WERI-Rb-1 (cell line): ENCODE measurements around the gene FBXO46.

Experiments used
- DNase-seq: peaks from one replicate; pipeline ENCODE4 v3.0.0-alpha.2; 2020
- H3K27ac ChIP-seq: fragments of 250-450 bp; sonication (Bioruptor Pico); 2 replicates; pipeline ENCODE4 v1.5.1; 2020; ENCODE audit warnings: mild to moderate bottlenecking, moderate library complexity
- H3K27me3 ChIP-seq: fragments of 250-450 bp; sonication (Bioruptor Pico); 2 replicates; pipeline ENCODE4 v1.5.1; 2021; ENCODE audit warnings: mild to moderate bottlenecking, low read depth, moderate library complexity; ENCODE audit not compliant: insufficient read depth, severe bottlenecking
- H3K36me3 ChIP-seq: fragments of 250-450 bp; sonication (Bioruptor Pico); 2 replicates; pipeline ENCODE4 v1.5.1; 2020; ENCODE audit warnings: mild to moderate bottlenecking, moderate library complexity
- H3K4me3 ChIP-seq: 2 replicates; pipeline ENCODE4 v1.5.1; 2011; ENCODE audit warnings: low read depth, mild to moderate bottlenecking, control low read depth, low read length
- H3K9me3 ChIP-seq: fragments of 250-450 bp; sonication (Bioruptor Pico); 2 replicates; pipeline ENCODE4 v1.5.1; 2021; ENCODE audit warnings: mild to moderate bottlenecking, moderate library complexity; ENCODE audit not compliant: severe bottlenecking
- TF ChIP-seq, protein P1 (sequence below): IDR thresholded peaks from 2 replicates; pipeline ENCODE4 v1.5.1; 2011; ENCODE audit warnings: low read depth, mild to moderate bottlenecking, control low read depth, inconsistent platforms, low read length

The FBXO46 gene

DNA sequence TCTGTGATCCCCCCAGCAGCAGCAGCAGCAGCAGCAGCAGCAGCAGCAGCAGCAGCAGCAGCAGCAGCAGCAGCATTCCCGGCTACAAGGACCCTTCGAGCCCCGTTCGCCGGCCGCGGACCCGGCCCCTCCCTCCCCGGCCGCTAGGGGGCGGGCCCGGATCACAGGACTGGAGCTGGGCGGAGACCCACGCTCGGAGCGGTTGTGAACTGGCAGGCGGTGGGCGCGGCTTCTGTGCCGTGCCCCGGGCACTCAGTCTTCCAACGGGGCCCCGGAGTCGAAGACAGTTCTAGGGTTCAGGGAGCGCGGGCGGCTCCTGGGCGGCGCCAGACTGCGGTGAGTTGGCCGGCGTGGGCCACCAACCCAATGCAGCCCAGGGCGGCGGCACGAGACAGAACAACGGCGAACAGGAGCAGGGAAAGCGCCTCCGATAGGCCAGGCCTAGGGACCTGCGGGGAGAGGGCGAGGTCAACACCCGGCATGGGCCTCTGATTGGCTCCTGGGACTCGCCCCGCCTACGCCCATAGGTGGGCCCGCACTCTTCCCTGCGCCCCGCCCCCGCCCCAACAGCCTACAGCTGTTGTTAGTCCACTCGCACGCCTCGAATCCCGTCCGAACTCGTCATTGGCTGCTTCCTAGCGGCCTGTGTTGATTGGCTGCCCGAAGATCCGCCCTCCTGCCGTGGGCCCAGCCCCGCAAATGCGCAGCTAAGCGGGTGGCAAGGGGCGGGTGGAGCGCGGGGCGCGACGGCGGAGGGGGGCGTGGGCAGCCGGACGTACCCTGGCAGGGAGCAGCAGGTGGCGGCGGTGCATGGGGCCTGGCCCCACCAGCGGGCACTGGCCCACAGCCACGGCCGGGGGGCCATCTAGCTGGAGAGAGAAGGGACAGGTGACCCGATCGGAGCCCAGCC lies 39.8 kb upstream of the FBXO46 start:
- Histone ChIP-seq H3K36me3 (no peaks in the 10 kb centered on the region; the same call in 1 of the 2 replicates), H3K9me3 (no peaks in the 10 kb centered on the region), H3K27ac (peak overlapping the region; percentile 77), H3K27me3 (no peaks in the 10 kb centered on the region), H3K4me3 (peak overlapping the region; percentile 46)
- TF ChIP-seq, protein P1, sequence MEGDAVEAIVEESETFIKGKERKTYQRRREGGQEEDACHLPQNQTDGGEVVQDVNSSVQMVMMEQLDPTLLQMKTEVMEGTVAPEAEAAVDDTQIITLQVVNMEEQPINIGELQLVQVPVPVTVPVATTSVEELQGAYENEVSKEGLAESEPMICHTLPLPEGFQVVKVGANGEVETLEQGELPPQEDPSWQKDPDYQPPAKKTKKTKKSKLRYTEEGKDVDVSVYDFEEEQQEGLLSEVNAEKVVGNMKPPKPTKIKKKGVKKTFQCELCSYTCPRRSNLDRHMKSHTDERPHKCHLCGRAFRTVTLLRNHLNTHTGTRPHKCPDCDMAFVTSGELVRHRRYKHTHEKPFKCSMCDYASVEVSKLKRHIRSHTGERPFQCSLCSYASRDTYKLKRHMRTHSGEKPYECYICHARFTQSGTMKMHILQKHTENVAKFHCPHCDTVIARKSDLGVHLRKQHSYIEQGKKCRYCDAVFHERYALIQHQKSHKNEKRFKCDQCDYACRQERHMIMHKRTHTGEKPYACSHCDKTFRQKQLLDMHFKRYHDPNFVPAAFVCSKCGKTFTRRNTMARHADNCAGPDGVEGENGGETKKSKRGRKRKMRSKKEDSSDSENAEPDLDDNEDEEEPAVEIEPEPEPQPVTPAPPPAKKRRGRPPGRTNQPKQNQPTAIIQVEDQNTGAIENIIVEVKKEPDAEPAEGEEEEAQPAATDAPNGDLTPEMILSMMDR = peak; percentile 70
- peak; percentile 98 for DNase-seq

DNA sequence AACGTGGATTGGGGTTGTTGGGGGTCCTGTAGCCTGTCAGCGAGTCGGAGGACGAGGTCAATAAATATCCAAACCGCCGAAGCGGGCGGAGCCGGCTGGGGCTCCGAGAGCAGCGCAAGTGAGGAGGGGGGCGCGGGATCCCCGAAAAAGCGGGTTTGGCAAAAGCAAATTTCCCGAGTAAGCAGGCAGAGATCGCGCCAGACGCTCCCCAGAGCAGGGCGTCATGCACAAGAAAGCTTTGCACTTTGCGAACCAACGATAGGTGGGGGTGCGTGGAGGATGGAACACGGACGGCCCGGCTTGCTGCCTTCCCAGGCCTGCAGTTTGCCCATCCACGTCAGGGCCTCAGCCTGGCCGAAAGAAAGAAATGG lies 39.1 kb upstream of the FBXO46 start:
- Histone ChIP-seq H3K9me3 (no peaks in the 10 kb centered on the region), H3K36me3 (no peaks in the 10 kb centered on the region; the same call in 1 of the 2 replicates), H3K4me3 (peak overlapping the region; percentile 46), H3K27ac (peak overlapping the region; percentile 32), H3K27me3 (no peaks in the 10 kb centered on the region)
- TF ChIP-seq, protein P1 = no peak
- DNase-seq = peak; percentile 40

DNA sequence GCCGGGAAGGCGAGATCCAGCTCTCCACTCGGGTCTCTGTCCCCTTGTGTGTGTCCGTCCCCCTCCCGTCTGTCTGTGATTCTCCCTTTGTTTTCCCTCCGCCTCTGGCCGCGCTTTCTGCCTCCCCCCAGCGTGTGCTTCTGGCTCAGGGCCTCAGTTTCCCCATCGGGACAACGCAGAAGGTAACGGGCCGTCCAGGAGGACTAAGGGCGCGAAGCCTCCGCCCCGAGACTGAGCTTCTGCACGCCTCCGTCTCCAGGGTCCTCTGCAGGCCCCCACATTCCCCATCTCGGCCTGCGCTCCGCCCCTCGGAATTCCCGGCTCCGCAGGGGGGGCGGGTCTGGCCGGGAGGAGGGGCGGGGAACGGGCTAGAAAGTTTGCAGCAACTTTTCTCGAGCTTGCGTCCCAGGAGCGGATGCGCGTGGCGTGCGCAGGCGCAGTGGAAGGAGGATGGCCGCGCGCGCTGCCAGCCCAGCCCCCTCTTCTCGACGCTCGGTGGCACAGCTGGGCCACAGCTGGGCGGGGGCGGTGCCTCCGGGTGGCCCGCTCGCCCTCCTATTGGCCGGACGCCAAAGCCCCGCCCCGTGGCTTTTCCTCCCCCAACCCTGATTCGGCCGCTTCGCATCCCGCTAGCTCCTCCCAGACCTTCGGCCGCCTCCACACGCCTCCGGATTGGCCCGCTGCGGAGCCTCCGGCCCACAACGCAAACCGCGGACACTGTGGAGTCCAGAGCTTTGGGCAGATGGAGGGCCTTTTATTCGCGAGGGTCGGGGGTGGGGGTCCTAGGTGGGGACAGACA lies 38.5 kb upstream of the FBXO46 start, which contains the start of gene SIX5:
Gene SIX5 (minus strand): TSS at position 269 of the 799 bp plus-strand sequence. CDS start 408 bp downstream, outside the sequence.
- Histone ChIP-seq H3K9me3 (no peaks in the 10 kb centered on the region), H3K27ac (peak within 1 kb of the TSS; percentile 78), H3K4me3 (peak within 1 kb of the TSS; percentile 62), H3K27me3 (no peaks in the 10 kb centered on the region), H3K36me3 (no peaks in the 10 kb centered on the region; the same call in 1 of the 2 replicates)
- TF ChIP-seq, protein P1 = no peak
- peak; percentile 96 for DNase-seq

DNA sequence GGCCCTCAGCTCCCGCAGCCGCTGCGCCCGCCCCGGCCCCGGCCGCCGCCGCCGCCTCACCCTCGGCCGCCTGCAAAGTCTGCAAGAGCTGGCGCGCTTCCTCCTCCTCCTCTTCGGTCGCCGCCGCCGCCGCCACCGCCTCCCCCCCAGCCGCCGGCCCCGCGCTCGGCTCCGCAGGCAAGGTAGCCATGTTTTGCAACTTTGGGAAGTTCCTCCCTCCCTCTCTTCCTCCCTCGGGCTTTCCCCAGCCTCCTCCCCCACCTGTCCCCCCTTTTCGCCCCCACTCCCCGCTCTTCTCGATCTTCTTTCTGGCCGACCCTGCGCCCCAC lies 37.9 kb upstream of the FBXO46 start:
- Histone ChIP-seq H3K27ac (peak overlapping the region; percentile 78), H3K27me3 (no peaks in the 10 kb centered on the region), H3K9me3 (no peaks in the 10 kb centered on the region), H3K4me3 (peak overlapping the region; percentile 62), H3K36me3 (no peaks in the 10 kb centered on the region; the same call in 1 of the 2 replicates)
- TF ChIP-seq, protein P1 = no peak
- peak; percentile 45 for DNase-seq

DNA sequence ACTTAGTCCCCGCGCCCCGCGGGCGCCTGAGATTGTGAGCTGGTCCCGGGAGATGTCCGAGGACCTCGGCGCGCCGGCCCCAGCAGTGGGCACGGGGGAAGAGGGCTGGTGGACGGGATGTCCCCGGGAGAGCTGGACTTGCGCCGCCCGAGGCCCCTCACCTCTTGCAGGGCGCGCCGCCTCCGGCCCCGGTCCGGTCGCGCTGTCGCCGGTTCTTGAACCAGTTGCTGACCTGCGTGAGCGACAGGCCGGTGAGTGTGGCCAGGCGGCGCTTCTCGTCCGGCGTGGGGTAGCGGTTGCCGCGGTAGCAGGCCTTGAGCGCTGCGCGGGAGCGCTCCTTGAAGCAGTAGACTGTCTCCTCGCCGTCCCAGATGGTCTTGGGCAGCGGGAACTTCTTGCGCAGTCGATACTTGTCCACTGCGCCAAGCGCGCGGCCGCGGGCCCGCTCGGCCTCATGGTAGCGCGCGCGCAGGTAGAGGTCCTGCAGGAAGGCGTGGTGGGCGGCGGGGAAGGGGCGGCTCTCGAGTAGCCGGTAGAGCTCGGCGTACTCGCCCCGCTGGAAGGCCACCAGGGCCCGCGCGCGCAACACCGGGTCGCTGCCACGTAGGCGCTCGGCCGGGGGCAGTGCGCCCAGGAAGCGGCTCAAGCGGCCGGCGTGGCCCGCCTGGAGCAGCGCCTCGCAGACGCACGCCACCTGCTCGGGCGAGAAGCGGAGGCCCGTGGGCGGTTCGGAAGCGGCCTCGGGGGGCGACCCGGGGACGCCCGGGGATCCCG lies 37.4 kb upstream of the FBXO46 start:
- Histone ChIP-seq H3K36me3 (no peaks in the 10 kb centered on the region; the same call in 1 of the 2 replicates), H3K27me3 (no peaks in the 10 kb centered on the region), H3K27ac (peak overlapping the region; percentile 60), H3K9me3 (no peaks in the 10 kb centered on the region), H3K4me3 (peak overlapping the region; percentile 62)
- peak; percentile 70 for DNase-seq
- TF ChIP-seq, protein P1 = no peak
